HG02759 (cell line): Measurements from ENCODE around the gene HHATL.

Experiments
- ATAC-seq: cut with Tn5 transposase; IDR thresholded peaks from one replicate; pipeline ENCODE4 v1.9.1; 2021; ENCODE audit warnings: mild to moderate bottlenecking, moderate library complexity; ENCODE audit not compliant: unreplicated experiment

Gene HHATL

DNA sequence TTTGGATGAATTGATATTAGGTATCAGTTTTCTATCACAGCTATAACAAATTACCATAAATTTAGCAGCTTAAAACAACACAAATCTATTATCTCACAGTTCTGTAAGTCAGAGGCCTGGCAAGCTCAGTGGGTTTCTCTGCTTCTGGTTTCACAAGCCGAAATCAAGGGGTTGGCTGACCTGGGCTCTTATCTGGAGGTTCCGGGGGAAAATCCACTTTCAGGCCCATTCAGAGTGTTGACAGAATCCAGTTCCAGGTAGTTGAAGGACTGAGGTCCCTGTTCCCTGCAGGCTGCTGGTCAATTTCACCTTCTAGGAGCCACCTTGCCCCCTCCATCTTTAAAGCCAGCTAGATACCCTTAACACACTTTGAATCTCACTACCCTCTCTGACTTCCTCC is 11.1 kb upstream of the HHATL start:
- no peak for ATAC-seq

- ATAC-seq: no peak
These were observed 10.2 kb upstream of the HHATL start for GRCh38 chr3:42712688-42713372.

DNA sequence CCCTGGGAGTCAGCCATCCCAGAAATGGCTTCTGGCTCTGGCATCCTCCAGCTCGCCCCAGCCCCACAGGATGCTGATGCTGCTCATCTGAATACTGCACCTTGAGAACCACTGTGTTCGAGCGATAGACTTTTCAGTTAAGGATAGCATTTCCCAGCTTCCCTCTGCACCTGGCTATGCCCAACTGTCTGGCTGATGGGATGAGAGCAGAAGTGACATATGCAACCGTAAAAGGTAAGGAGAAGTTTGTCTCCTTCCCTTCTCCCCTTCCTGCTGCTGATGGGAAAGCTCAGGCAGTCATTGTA is 9.7 kb upstream of the HHATL start:
- ATAC-seq: no peak

DNA sequence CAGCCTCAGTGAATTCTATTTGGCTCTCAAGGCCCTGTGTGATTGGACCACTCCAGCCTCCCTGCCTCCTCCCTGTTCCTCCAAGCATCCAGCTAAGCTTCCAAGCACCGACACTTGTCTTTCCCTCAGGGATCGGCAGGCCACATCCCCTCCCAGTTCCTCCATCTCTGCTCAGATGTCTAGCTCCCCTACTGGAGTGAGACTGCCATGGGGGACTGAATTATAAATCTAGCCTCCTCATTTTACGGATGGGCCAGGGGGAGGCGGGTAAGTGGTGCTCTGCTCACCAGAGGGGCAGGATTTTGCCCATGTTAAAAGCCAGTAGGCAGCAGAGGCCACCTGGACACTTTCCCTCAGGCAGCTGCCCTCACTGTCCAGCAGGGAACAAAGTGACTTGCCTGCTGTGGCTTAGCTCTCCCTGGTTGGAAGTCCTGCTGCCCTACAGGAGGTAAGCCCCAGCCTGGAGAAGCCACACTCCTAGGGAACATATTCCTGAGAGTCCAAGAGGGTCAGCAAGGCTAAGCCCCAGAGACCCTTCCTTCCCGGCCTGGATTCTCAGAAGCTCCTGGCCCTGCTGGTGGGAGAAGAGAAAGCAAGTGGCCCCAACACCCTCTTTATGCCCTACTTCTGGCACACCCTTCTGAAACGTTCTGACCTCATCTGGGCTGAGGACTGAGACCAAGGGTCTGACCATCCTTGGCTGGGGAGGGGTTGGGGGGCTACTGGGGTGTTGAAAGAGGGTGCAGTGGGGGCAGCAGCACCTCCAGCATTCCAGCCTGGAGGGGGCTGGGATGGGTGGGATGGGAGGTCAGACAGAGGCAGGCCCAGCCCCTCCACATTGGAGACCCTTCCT is 9.1 kb upstream of the HHATL start:
- no peak for ATAC-seq

GRCh38 chr3:42710323-42711021 is 7.9 kb upstream of the HHATL start:
- ATAC-seq: no peak

DNA sequence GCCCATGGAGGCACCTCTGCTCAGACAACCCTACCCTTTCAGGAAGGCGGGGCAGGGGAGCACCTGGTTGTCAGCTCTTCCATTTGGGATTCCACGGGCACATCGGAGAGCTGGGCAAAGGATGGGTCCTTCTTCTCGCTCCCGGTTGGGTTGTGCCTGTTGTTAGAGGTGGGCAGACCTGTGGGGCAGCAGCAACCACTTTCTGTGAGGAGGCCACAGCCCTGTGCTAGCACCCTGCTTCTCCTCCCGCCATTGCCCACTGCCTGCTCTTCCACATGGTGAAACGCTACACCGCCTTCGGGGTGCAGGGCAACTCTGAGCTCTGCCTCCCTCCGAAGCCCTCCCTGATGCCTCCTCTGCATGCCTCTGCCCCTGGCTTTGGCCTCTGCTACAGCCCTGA is 7.0 kb upstream of the HHATL start:
- ATAC-seq: no peak

DNA sequence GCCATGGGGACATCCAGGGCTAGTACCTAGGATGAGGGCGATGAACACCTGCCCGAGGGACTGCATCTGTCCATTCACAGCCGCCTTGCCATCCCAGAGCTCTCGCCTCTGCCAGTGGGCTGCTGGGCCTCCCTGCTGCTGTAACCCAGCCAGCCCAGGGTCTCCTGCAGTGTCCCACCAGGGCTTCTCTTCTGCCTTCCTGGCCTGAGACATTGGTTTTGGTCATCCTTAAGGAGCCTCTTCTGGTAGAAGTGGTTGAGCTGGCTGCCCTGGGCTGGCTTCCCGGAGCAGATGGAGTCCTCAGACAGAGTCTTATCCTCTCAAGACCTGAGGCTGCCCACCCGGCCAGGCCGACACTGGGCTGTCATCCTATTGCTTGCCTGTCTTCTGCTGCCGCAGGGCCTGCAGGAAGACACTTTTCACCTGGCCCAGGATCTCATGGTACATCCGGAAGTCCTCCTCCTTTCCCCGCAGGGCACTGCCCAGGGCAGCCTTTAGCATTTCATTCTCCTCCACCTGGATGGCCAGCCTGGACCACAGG is 6.1 kb upstream of the HHATL start:
- ATAC-seq: no peak

DNA sequence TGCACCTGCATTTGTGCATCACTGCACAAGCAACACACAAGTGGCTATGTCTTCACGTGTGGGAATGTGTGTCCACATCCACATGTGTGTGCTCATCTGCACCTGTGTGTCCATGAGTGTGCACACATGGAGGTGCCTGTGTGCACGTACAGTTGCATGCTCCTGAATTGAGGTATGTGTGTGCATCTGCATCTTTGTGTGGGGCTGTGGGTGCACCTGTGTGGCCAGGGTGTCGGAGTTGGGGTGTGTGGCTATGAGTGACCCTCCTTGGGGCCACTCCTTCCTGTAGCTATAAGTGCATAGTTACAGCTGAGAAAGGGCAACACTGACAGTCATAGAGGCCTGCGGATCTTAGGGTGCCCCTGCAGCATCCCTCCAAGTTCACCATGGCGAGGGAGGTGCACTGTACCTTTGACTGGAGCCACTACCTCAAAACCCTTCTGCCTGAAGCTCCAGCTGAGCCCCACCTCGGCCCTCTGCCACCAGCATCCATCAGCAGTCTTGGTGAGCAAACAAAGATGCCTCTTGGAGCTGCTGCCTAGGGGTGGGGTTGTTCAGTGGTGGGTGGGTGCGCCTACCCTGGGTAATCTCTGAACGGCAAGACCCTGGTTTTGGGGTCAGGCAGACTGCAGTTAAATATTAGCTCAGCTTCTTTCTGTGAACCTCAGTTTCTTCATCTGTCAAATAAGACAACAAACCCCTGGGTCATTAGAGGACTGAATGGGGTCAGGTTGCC is 5.2 kb upstream of the HHATL start:
- no peak for ATAC-seq

- ATAC-seq: no peak
These were observed 4.4 kb upstream of the HHATL start for GRCh38 chr3:42706721-42707619.

- ATAC-seq: no peak
These were observed 3.5 kb upstream of the HHATL start for GRCh38 chr3:42705962-42706585.

- no peak for ATAC-seq
These were observed 2.6 kb upstream of the HHATL start for GRCh38 chr3:42705058-42705767.

GRCh38 chr3:42704136-42704841 is 1.7 kb upstream of the HHATL start:
- no peak for ATAC-seq

DNA sequence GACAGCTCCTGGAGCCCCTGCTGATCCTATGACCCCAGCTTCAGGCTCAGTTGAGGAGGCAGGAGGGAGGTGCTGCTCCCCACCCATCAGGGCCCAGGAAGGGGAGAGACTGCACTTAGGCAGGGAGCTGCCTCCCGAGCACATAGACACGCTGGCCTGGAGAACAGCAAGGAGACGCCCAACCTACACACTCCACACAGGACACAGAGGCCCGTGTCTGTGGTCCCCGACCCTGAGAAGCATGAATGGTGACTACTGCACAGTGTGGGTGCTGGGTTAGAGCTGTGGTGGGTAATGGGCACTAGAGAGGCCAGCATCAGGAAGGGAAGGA is 1.1 kb upstream of the HHATL start:
- ATAC-seq: no peak

- ATAC-seq: no peak
These were observed 540 bp upstream of the HHATL start for GRCh38 chr3:42702982-42703694.

DNA sequence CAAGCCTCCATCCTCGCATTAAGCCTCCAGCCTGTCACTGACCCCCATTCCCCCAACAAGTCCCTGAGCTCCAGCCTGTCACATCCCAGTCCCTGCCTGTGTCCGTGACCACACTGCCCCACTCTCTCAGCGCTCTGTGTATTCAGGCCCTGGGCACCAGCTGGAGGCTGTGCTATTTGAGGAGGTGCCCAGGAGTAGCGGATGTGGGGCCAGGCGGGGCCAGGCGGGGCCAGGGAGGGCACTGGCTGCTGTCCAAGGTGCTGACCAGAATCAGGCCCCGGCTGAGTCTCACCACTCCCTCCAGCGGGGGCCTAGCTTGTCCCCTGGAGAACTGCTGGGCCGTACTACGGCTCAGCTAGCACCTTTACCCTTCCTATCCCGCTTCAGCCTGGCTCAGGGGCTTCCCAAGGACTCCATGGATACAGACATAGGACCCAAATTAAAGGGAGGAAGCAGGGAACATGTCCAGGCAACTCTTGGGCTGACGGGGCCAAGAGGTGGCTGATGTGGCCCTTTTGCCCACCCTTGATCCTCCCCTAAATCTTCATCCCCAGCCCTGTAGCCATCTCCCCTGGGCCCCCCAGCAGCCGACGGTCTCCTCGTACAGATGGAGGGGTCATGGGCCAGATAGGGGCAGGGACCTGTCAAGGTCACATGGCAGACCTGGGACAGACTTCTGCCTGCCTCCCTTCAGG is 1.1 kb downstream of the HHATL start:
- no peak for ATAC-seq

DNA sequence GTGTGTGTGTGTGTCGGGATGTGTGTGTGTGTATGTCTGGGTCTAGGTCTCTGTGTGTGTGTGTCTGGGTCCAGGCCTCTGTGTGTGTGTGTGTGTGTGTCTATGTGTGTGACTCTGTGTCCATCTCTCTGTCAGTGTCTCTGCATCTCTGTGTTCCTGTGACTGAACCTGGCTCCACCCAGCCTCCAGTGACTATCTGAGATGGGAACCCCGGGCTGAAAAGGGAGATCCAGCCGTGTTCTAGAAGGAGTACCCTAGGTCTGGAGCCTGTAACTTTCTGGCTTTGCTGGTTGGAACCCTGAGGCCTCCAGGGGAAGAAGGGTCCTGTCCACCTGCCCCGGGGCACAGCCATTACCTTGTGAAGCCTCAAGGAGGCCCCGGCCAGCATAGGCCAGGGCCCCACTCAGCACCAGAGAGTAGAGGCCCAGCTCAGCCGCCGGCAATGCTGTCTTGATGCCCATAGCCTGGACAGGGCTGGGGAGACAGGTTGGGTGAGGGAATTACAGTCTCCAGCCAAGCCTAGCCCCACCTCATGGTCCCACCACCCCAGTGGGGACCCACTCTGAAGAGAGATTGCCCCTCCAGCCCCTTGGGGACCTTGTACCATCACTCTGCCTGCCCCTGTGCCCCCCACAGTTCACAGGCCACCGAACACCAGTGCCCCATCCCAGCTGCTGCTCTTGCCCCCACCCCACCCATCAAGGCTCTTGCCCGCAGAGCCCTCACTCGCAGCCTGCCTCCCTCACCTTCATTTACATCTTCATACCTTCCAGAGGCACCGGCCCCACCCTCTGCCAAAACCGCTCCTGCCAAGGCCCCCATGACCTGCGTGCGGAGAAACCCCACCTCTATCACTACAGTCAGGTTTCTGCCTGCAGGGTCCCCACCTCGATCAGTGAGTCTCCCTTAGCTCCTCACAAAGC is 2.0 kb downstream of the HHATL start:
- ATAC-seq: no peak
